B cell (primary cell): ENCODE results near the gene PIP4P1. TPM values are rescaled to one million over a fixed set of nuclear protein-coding genes. Genes with fewer than 3 reads are reported as not detected.

Experiments
- ATAC-seq: fragments of 200-7000 bp; cut with Tn5 transposase; one replicate; pipeline ENCODE4 v1.10.0; 2021; ENCODE audit warnings: low read depth, mild to moderate bottlenecking, moderate number of reproducible peaks, moderate library complexity
- CTCF ChIA-PET: fragments of 350-600 bp; sonication (Branson Sonifier 250); formaldehyde crosslinking; loops from one replicate; lab custom pipeline; 2021; ENCODE audit warnings: antibody characterized with exemption, inconsistent platforms; lab: Charles Lee
- POLR2A ChIA-PET: fragments of 350-600 bp; sonication (Branson Sonifier 250); formaldehyde crosslinking; loops from one replicate; lab custom pipeline; 2021; ENCODE audit warnings: antibody characterized with exemption; lab: Charles Lee
- DNase-seq: peaks from one replicate; pipeline ENCODE4 v3.0.0; 2013
- H2AFZ ChIP-seq: 2 replicates; pipeline ENCODE4 v1.6.1; 2012; ENCODE audit warnings: mild to moderate bottlenecking, low read depth, low read length; ENCODE audit not compliant: insufficient read depth, poor library complexity, severe bottlenecking
- H3K27ac ChIP-seq, 2 donors: 1 replicate in 1 of 2; 2 replicates in 1 of 2; pipeline ENCODE4 v1.5.1; 2012 to 2013; ENCODE audit warnings: low read length in 2 of 2, mild to moderate bottlenecking in 2 of 2, moderate library complexity in 1 of 2
- H3K27me3 ChIP-seq, 4 experiments: fragments of 200-600 bp in 1 of 4; sonication (generic) in 1 of 4; replicated peaks in 1 of 4; 1 replicate in 2 of 4; 2 replicates in 2 of 4; pipeline versions ENCODE4 v1.6.1 to v1.7.0; 2013 to 2016; ENCODE audit warnings: low read length in 3 of 4, mild to moderate bottlenecking in 2 of 4, mixed read lengths in 1 of 4, moderate library complexity in 1 of 4; ENCODE audit not compliant: insufficient read depth in 4 of 4, control insufficient read depth in 3 of 4; ENCODE audit errors: control extremely low read depth in 1 of 4
- H3K36me3 ChIP-seq, 2 experiments: replicated peaks in 1 of 2; 1 replicate in 1 of 2; 2 replicates in 1 of 2; pipeline versions ENCODE4 v1.6.1 to v1.7.1; 2013; ENCODE audit warnings: low read length in 1 of 2; ENCODE audit not compliant: insufficient read depth in 2 of 2, control insufficient read depth in 1 of 2; ENCODE audit errors: control extremely low read depth in 1 of 2, extremely low read depth in 1 of 2
- H3K4me1 ChIP-seq, 2 donors: fragments of 200-600 bp in 1 of 2; sonication (generic) in 1 of 2; 1 replicate in 1 of 2; 2 replicates in 1 of 2; pipeline versions ENCODE4 v1.5.1 to v1.6.1; 2013 to 2017; ENCODE audit warnings: low read length in 2 of 2; ENCODE audit not compliant: control insufficient read depth in 2 of 2, insufficient read depth in 2 of 2
- H3K4me2 ChIP-seq: replicated peaks from 2 replicates; pipeline ENCODE3; 2012; ENCODE audit warnings: mild to moderate bottlenecking, low read depth, low read length; ENCODE audit not compliant: poor library complexity, severe bottlenecking
- H3K4me3 ChIP-seq, 5 experiments: fragments of 200-600 bp in 1 of 5; sonication (generic) in 1 of 5; 1 replicate in 3 of 5; 2 replicates in 2 of 5; pipeline versions ENCODE4 v1.5.1 to v1.7.0; 2011 to 2016; ENCODE audit warnings: low read length in 4 of 5, mild to moderate bottlenecking in 4 of 5, low read depth in 2 of 5, control low read depth in 1 of 5, moderate library complexity in 1 of 5; ENCODE audit not compliant: insufficient read depth in 1 of 5; ENCODE audit errors: control extremely low read depth in 1 of 5, extremely low read depth in 1 of 5
- H3K79me2 ChIP-seq: fragments of 200-600 bp; sonication (generic); one replicate; pipeline ENCODE4 v1.6.0; 2016; ENCODE audit warnings: low read length; ENCODE audit not compliant: control insufficient read depth, insufficient read depth
- H3K9ac ChIP-seq: fragments of 200-600 bp; sonication (generic); 2 replicates; pipeline ENCODE4 v1.6.1; 2017; ENCODE audit warnings: mild to moderate bottlenecking, low read length, moderate library complexity
- H3K9me3 ChIP-seq, 3 donors: one replicate each; pipeline versions ENCODE4 v1.6.1 to v1.7.1; 2013; ENCODE audit warnings: low read length in 2 of 3; ENCODE audit not compliant: control insufficient read depth in 2 of 3, insufficient read depth in 1 of 3; ENCODE audit errors: control extremely low read depth in 1 of 3
- H4K20me1 ChIP-seq: 2 replicates; pipeline ENCODE4 v1.6.0; 2012; ENCODE audit warnings: mild to moderate bottlenecking, low read length; ENCODE audit not compliant: insufficient read depth, control insufficient read depth, poor library complexity, severe bottlenecking
- H3K27ac Mint-ChIP-seq: one replicate; pipeline ENCODE4 v1.8.0; 2021; ENCODE audit warnings: mixed read lengths
- H3K27me3 Mint-ChIP-seq: one replicate; pipeline ENCODE4 v1.8.0; 2021; ENCODE audit warnings: mixed read lengths
- H3K4me1 Mint-ChIP-seq: one replicate; pipeline ENCODE4 v1.8.0; 2021; ENCODE audit warnings: mixed read lengths
- H3K4me3 Mint-ChIP-seq: one replicate; pipeline ENCODE4 v1.8.0; 2021; ENCODE audit warnings: mixed read lengths
- H3K9me3 Mint-ChIP-seq: one replicate; pipeline ENCODE4 v1.8.0; 2022; ENCODE audit warnings: mixed read lengths; ENCODE audit not compliant: insufficient read depth
- CTCF ChIP-seq: fragments of 200-600 bp; IDR thresholded peaks from one replicate; pipeline ENCODE4 v1.8.0; 2022; ENCODE audit warnings: antibody characterized with exemption, mild to moderate bottlenecking
- EZH2 ChIP-seq: IDR thresholded peaks from 2 replicates; pipeline ENCODE4 v1.6.1; 2012; ENCODE audit warnings: borderline replicate concordance, low read depth, mild to moderate bottlenecking, moderate library complexity, low read length; ENCODE audit not compliant: insufficient read depth, poor library complexity, severe bottlenecking
- WGBS: methylation state at CpG from one replicate; pipeline ENCODE4 v1.1.5; 2013; ENCODE audit warnings: missing lambda C conversion rate; ENCODE audit not compliant: insufficient coverage; 5-methylcytosine and 5-hydroxymethylcytosine counted together
- intact Hi-C: fragments of 100-400 bp; cut with micrococcal nuclease; formaldehyde crosslinking; loops from one replicate; pipeline ENCODE4 v1.10.0; 2022
- polyA plus RNA-seq: library from polyadenylated mRNA; depleted of rRNA; stranded (reverse); fragments of >200 nt; gene quantifications from 2 replicates; pipeline ENCODE4 v1.2.3, GENCODE V29; 2012
- total RNA-seq, 2 donors: library from RNA; stranded (reverse); fragments of 120-200 nt in 1 of 2; gene quantifications; 1 replicate in 1 of 2; 2 replicates in 1 of 2; pipeline versions ENCODE4 v1.2.3 to v1.2.4, GENCODE V29; 2013 to 2022

PIP4P1 gene
- total and polyA plus RNA-seq, 2 donors (not counting 1 experiment from before 2014, with no cell fraction given): 97.5 to 183 TPM

- H3K27me3 Mint-ChIP-seq: no peaks in the 10 kb centered on the region
- 94% methylated on average over 2 of the region's 4 CpGs for whole genome bisulfite sequencing
- H2AFZ ChIP-seq: no peak overlapping the region
- intact Hi-C loops: loop anchor here (5.0 kb wide), 1 partner anchor 40 kb away; no protein-coding TSS in a partner anchor
- POLR2A ChIA-PET: no interaction called here
- ATAC-seq: no peak
- TF ChIP-seq CTCF (no peak), EZH2 (no peak)
- CTCF ChIA-PET: interaction anchor here (1.4 to 1.5 kb wide), 2 partner anchors 77 to 199 kb away, joined by 3 to 6 read pairs; no protein-coding TSS in a partner anchor
- peaks cover 70% of the 10 kb centered on the region for H3K4me1 Mint-ChIP-seq
- H3K4me2 ChIP-seq: peak overlapping the region; percentile 20
- H3K4me3 ChIP-seq: no peak overlapping the region
- no peaks in the 10 kb centered on the region for H3K27me3 ChIP-seq
- H4K20me1 ChIP-seq: no peaks in the 10 kb centered on the region
- no peak overlapping the region for H3K27ac ChIP-seq
- no peaks in the 10 kb centered on the region for H3K9me3 Mint-ChIP-seq
- no peak overlapping the region for H3K9ac ChIP-seq
- H3K4me1 ChIP-seq: peaks cover 64 to 71% of the 10 kb centered on the region in 2 donors
- H3K79me2 ChIP-seq: no peaks in the 10 kb centered on the region
- H3K9me3 ChIP-seq: no peaks in the 10 kb centered on the region
- no peak overlapping the region for H3K4me3 Mint-ChIP-seq
- no peak for DNase-seq
- H3K36me3 ChIP-seq: no peaks in the 10 kb centered on the region
- H3K27ac Mint-ChIP-seq: peak overlapping the region; percentile 47
Measured at GRCh38 chr14:20492486-20492885, 31.3 kb upstream of the PIP4P1 start.

GRCh38 chr14:20490563-20490962 is 29.3 kb upstream of the PIP4P1 start:
- Histone ChIP-seq H4K20me1 (no peaks in the 10 kb centered on the region), H3K4me3 (peak overlapping the region in 1 of 5 experiments; percentile 8), H3K79me2 (no peaks in the 10 kb centered on the region), H2AFZ (peak overlapping the region; percentile 47), H3K27ac (peak overlapping the region; percentile 44 to 72), H3K9ac (peak overlapping the region; percentile 59), H3K27me3 (no peaks in the 10 kb centered on the region), H3K9me3 (no peaks in the 10 kb centered on the region), H3K4me1 (peaks cover 73 to 81% of the 10 kb centered on the region in 2 donors), H3K36me3 (no peaks in the 10 kb centered on the region), H3K4me2 (peak overlapping the region; percentile 67)
- ATAC-seq: no peak
- ChIA-PET CTCF (interaction anchor here (1.1 to 2.5 kb wide), 2 partner anchors 37 to 40 kb away, joined by 3 to 12 read pairs; no protein-coding TSS in a partner anchor), POLR2A (interaction anchor here (0.6 to 0.9 kb wide), 3 partner anchors 35 to 77 kb away, joined by 3 to 6 read pairs (median 3); partner anchors contain the start of gene TEP1)
- no peak for TF ChIP-seq CTCF
- TF ChIP-seq EZH2: no peak
- Mint-ChIP-seq H3K27me3 (no peaks in the 10 kb centered on the region), H3K9me3 (no peaks in the 10 kb centered on the region), H3K4me3 (peak overlapping the region; percentile 85), H3K4me1 (peaks cover 73% of the 10 kb centered on the region), H3K27ac (peak overlapping the region; percentile 95)
- 67% methylated on average over 5 of the region's 6 CpGs for WGBS
- no peak for DNase-seq
- intact Hi-C loops: loop anchor here (5.0 kb wide), 1 partner anchor 42 kb away; no protein-coding TSS in a partner anchor
